Naive thymus-derived CD4-positive, alpha-beta T cell (primary cell): ENCODE measurements around the gene ZFYVE28. TPM values are rescaled to one million over a fixed set of nuclear protein-coding genes. Genes with fewer than 3 reads are reported as not detected.
"Not testable (repeated sequence)": the region's sequence is repeated elsewhere in the genome, so short reads cannot be mapped to it uniquely, and the experiment has no call there.

Experiments
- ATAC-seq: fragments of 150-1000 bp; cut with Tn5 transposase; 2 replicates; pipeline ENCODE4 v1.10.0; 2021; ENCODE audit warnings: mild to moderate bottlenecking, moderate library complexity
- CTCF ChIA-PET: fragments of 350-600 bp; sonication (Branson Sonifier 250); formaldehyde crosslinking; loops from one replicate; lab custom pipeline; 2021; ENCODE audit warnings: antibody characterized with exemption; lab: Charles Lee
- POLR2A ChIA-PET: fragments of 350-600 bp; sonication (Branson Sonifier 250); formaldehyde crosslinking; loops from one replicate; lab custom pipeline; 2021; ENCODE audit warnings: antibody characterized with exemption, inconsistent platforms; lab: Charles Lee
- DNase-seq, 9 donors: peaks; one replicate each; pipeline versions ENCODE4 v3.0.0 to v3.0.0-alpha.2; 2020 to 2022; ENCODE audit warnings: mixed read lengths in 1 of 9
- H3K27ac ChIP-seq: one replicate; pipeline ENCODE4 v1.7.0; 2013; ENCODE audit warnings: mild to moderate bottlenecking, low read depth, low read length, moderate library complexity
- H3K27me3 ChIP-seq, 2 donors: one replicate each; pipeline ENCODE4 v1.7.0; 2013; ENCODE audit warnings: low read length in 2 of 2, mild to moderate bottlenecking in 2 of 2, moderate library complexity in 2 of 2; ENCODE audit not compliant: control insufficient read depth in 2 of 2, insufficient read depth in 2 of 2
- H3K36me3 ChIP-seq, 3 experiments: 1 replicate in 2 of 3; 2 replicates in 1 of 3; pipeline ENCODE4 v1.7.0; 2013; ENCODE audit warnings: low read length in 3 of 3, mild to moderate bottlenecking in 3 of 3, moderate library complexity in 1 of 3; ENCODE audit not compliant: insufficient read depth in 3 of 3, control insufficient read depth in 2 of 3
- H3K4me1 ChIP-seq, 2 donors: one replicate each; pipeline ENCODE4 v1.7.0; 2013; ENCODE audit warnings: low read length in 2 of 2, mild to moderate bottlenecking in 2 of 2, moderate library complexity in 1 of 2; ENCODE audit not compliant: control insufficient read depth in 2 of 2, insufficient read depth in 2 of 2
- H3K4me3 ChIP-seq: 2 replicates; pipeline ENCODE4 v1.7.0; 2013; ENCODE audit warnings: mild to moderate bottlenecking, low read length
- H3K9me3 ChIP-seq, 3 experiments: 1 replicate in 2 of 3; 2 replicates in 1 of 3; pipeline ENCODE4 v1.7.0; 2013; ENCODE audit warnings: low read length in 3 of 3; ENCODE audit not compliant: control insufficient read depth in 2 of 3
- H3K27ac Mint-ChIP-seq, 9 donors: one replicate each; pipeline ENCODE4 v1.8.0; 2020 to 2022; ENCODE audit warnings: mixed read lengths in 9 of 9, mild to moderate bottlenecking in 8 of 9, moderate library complexity in 5 of 9, inconsistent platforms in 2 of 9
- H3K27me3 Mint-ChIP-seq, 5 donors: one replicate each; pipeline ENCODE4 v1.8.0; 2021 to 2022; ENCODE audit warnings: mixed read lengths in 5 of 5, mild to moderate bottlenecking in 1 of 5
- H3K36me3 Mint-ChIP-seq, 5 donors: one replicate each; pipeline ENCODE4 v1.8.0; 2020 to 2022; ENCODE audit warnings: mixed read lengths in 5 of 5, mild to moderate bottlenecking in 3 of 5, inconsistent platforms in 1 of 5
- H3K4me1 Mint-ChIP-seq, 7 donors: one replicate each; pipeline ENCODE4 v1.8.0; 2020 to 2022; ENCODE audit warnings: mixed read lengths in 7 of 7, mild to moderate bottlenecking in 3 of 7, inconsistent platforms in 1 of 7
- H3K4me3 Mint-ChIP-seq, 10 donors: one replicate each; pipeline ENCODE4 v1.8.0; 2020 to 2022; ENCODE audit warnings: mild to moderate bottlenecking in 10 of 10, mixed read lengths in 10 of 10, moderate library complexity in 6 of 10, inconsistent platforms in 2 of 10
- H3K9me3 Mint-ChIP-seq, 11 donors: one replicate each; pipeline ENCODE4 v1.8.0; 2020 to 2022; ENCODE audit warnings: mixed read lengths in 11 of 11, mild to moderate bottlenecking in 4 of 11, inconsistent platforms in 1 of 11, moderate library complexity in 1 of 11
- intact Hi-C, 2 donors: fragments of 100-400 bp; cut with micrococcal nuclease; formaldehyde crosslinking; loops; one replicate each; pipeline ENCODE4 v1.15.1; 2023
- polyA plus RNA-seq, 2 donors: library from polyadenylated mRNA; unstranded; fragments of 300-500 nt; fragmentation: Illumina TruSeq; gene quantifications; one replicate each; pipeline ENCODE4 v1.2.3, GENCODE V29; 2021
- total RNA-seq, 6 experiments: library from RNA in 5 of 6; stranded (reverse) in 5 of 6; gene quantifications; 1 replicate in 5 of 6; 2 replicates in 1 of 6; pipeline ENCODE4 v1.2.3 and lab custom pipeline; 2021 to 2026

The ZFYVE28 gene
- total and polyA plus RNA-seq, 7 experiments from 2014 or later: 6.1 to 26.5 (median 15.9) TPM

- no peaks in the 10 kb centered on the region for H3K9me3 ChIP-seq
- H3K27me3 Mint-ChIP-seq: no peaks in the 10 kb centered on the region
- no peak overlapping the region for H3K27ac ChIP-seq
- H3K36me3 ChIP-seq: peaks cover 10 to 19% (median 13%) of the 10 kb centered on the region in 3 experiments
- no peaks in the 10 kb centered on the region for H3K9me3 Mint-ChIP-seq
- DNase-seq: no peak
- H3K27me3 ChIP-seq: no peaks in the 10 kb centered on the region
- ATAC-seq: no peak
- intact Hi-C loops: no loop called here
- H3K4me1 ChIP-seq: peaks cover 37 to 38% of the 10 kb centered on the region in 2 donors
- peak overlapping the region; percentile 17 to 83 (median 61) for H3K4me3 Mint-ChIP-seq
- H3K27ac Mint-ChIP-seq: peak overlapping the region in 6 of 9 donors; percentile 8 to 71 (median 52)
- ChIA-PET CTCF (interaction anchor here (2.0 kb wide), 1 partner anchor 17 kb away, joined by 6 read pairs; no protein-coding TSS in a partner anchor), POLR2A (interaction anchor here (0.7 kb wide), 2 partner anchors 71 to 255 kb away, joined by 3 read pairs; no protein-coding TSS in a partner anchor)
- peaks cover 39 to 81% (median 70%) of the 10 kb centered on the region in 7 donors for H3K4me1 Mint-ChIP-seq
- no peak overlapping the region for H3K4me3 ChIP-seq
- H3K36me3 Mint-ChIP-seq: peaks cover 4 to 42% (median 28%) of the 10 kb centered on the region in 5 donors
Observed at GRCh38 chr4:2236944-2237666, 181.3 kb downstream of the ZFYVE28 start.

GRCh38 chr4:2231082-2231481 is 187.4 kb downstream of the ZFYVE28 start:
- intact Hi-C loops: no loop called here
- ATAC-seq (no peak), DNase-seq (no peak)
- no peaks in the 10 kb centered on the region for H3K4me1 ChIP-seq
- no peaks in the 10 kb centered on the region for H3K9me3 Mint-ChIP-seq
- H3K36me3 ChIP-seq: peaks cover 10 to 13% (median 12%) of the 10 kb centered on the region in 3 experiments
- H3K27me3 ChIP-seq: no peaks in the 10 kb centered on the region
- H3K36me3 Mint-ChIP-seq: peaks cover 4 to 23% (median 13%) of the 10 kb centered on the region in 5 donors
- no peaks in the 10 kb centered on the region for H3K27me3 Mint-ChIP-seq
- CTCF ChIA-PET: interaction anchor here (3.6 kb wide), 1 partner anchor 11 kb away, joined by 18 read pairs; no protein-coding TSS in a partner anchor
- H3K4me3 ChIP-seq: no peak overlapping the region
- no peak overlapping the region for H3K4me3 Mint-ChIP-seq
- H3K27ac ChIP-seq: no peak overlapping the region
- H3K27ac Mint-ChIP-seq: no peak overlapping the region
- no peaks in the 10 kb centered on the region for H3K9me3 ChIP-seq
- POLR2A ChIA-PET: no interaction called here
- peaks cover 12 to 43% (median 32%) of the 10 kb centered on the region in 7 donors for H3K4me1 Mint-ChIP-seq

GRCh38 chr4:2226261-2226660 is 192.2 kb downstream of the ZFYVE28 start:
- Histone ChIP-seq H3K4me1 (no peaks in the 10 kb centered on the region), H3K27ac (no peak overlapping the region), H3K4me3 (no peak overlapping the region), H3K27me3 (no peaks in the 10 kb centered on the region), H3K9me3 (no peaks in the 10 kb centered on the region), H3K36me3 (peaks cover 0 to 14% (median 0%) of the 10 kb centered on the region in 3 experiments)
- ChIA-PET CTCF (no interaction called here), POLR2A (no interaction called here)
- H3K27me3 Mint-ChIP-seq: no peaks in the 10 kb centered on the region
- H3K4me1 Mint-ChIP-seq: peaks cover 0 to 9% (median 4%) of the 10 kb centered on the region in 7 donors
- H3K4me3 Mint-ChIP-seq: no peak overlapping the region
- H3K27ac Mint-ChIP-seq: peak overlapping the region in 1 of 9 donors; percentile 20
- intact Hi-C loops: no loop called here
- no peak for DNase-seq
- no peaks in the 10 kb centered on the region for H3K9me3 Mint-ChIP-seq
- no peak for ATAC-seq
- H3K36me3 Mint-ChIP-seq: peaks cover 0 to 8% (median 3%) of the 10 kb centered on the region in 5 donors

- peaks cover 0 to 4% (median 0%) of the 10 kb centered on the region in 5 donors for H3K36me3 Mint-ChIP-seq
- POLR2A ChIA-PET: interaction anchor here (1.4 kb wide), 1 partner anchor 17 kb away, joined by 4 read pairs; no protein-coding TSS in a partner anchor
- Histone ChIP-seq H3K9me3 (no peaks in the 10 kb centered on the region), H3K36me3 (peaks cover 0 to 14% (median 0%) of the 10 kb centered on the region in 3 experiments), H3K4me3 (no peak overlapping the region), H3K27ac (no peak overlapping the region), H3K27me3 (no peaks in the 10 kb centered on the region), H3K4me1 (peaks cover 0 to 7% of the 10 kb centered on the region in 2 donors)
- no peak overlapping the region for H3K27ac Mint-ChIP-seq
- H3K4me1 Mint-ChIP-seq: peaks cover 0 to 15% (median 7%) of the 10 kb centered on the region in 7 donors
- H3K9me3 Mint-ChIP-seq: no peaks in the 10 kb centered on the region
- DNase-seq (no peak), ATAC-seq (no peak)
- H3K27me3 Mint-ChIP-seq: no peaks in the 10 kb centered on the region
- no peak overlapping the region for H3K4me3 Mint-ChIP-seq
- intact Hi-C loops: no loop called here
- CTCF ChIA-PET: interaction anchor here (0.6 kb wide), 3 partner anchors 19 to 59 kb away, joined by 3 to 4 read pairs (median 4); no protein-coding TSS in a partner anchor
Observed at GRCh38 chr4:2222838-2223237, 195.6 kb downstream of the ZFYVE28 start.

- peaks cover 0 to 14% (median 0%) of the 10 kb centered on the region in 3 experiments for H3K36me3 ChIP-seq
- H3K9me3 ChIP-seq, H3K27me3 Mint-ChIP-seq, H3K4me1 ChIP-seq, H3K4me3 Mint-ChIP-seq, H3K27ac ChIP-seq, ATAC-seq, intact Hi-C loops, H3K27me3 ChIP-seq, H3K36me3 Mint-ChIP-seq, DNase-seq, H3K27ac Mint-ChIP-seq, H3K9me3 Mint-ChIP-seq, H3K4me3 ChIP-seq: not testable (repeated sequence)
- POLR2A ChIA-PET: interaction anchor here (0.6 to 1.6 kb wide), 2 partner anchors 41 to 341 kb away, joined by 3 to 5 read pairs; partner anchors contain the start of gene MXD4
- CTCF ChIA-PET: interaction anchor here (0.7 to 2.2 kb wide), 4 partner anchors 8 to 244 kb away, joined by 3 to 18 read pairs (median 8); no protein-coding TSS in a partner anchor
- H3K4me1 Mint-ChIP-seq: peaks cover 0 to 17% (median 6%) of the 10 kb centered on the region in 7 donors
Observed at GRCh38 chr4:2221378-2221777, 197.1 kb downstream of the ZFYVE28 start.

- no peaks in the 10 kb centered on the region for H3K9me3 Mint-ChIP-seq
- no peak overlapping the region for H3K4me3 Mint-ChIP-seq
- Histone ChIP-seq H3K36me3 (peaks cover 0 to 14% (median 0%) of the 10 kb centered on the region in 3 experiments), H3K4me1 (peaks cover 0 to 7% of the 10 kb centered on the region in 2 donors), H3K27ac (no peak overlapping the region), H3K27me3 (no peaks in the 10 kb centered on the region), H3K9me3 (no peaks in the 10 kb centered on the region), H3K4me3 (no peak overlapping the region)
- intact Hi-C loops: loop anchor here (1.0 kb wide), 8 partner anchors 22 to 315 kb away; partner anchors contain the start of genes CFAP99 (in 1 of the 2), HAUS3 (in 1 of the 2), POLN (in 1 of the 2) and ZFYVE28 (in 1 of the 2)
- ATAC-seq (peak; percentile 96), DNase-seq (peak; percentile 61 to 84 (median 76))
- ChIA-PET CTCF (interaction anchor here (0.8 to 2.2 kb wide), 21 partner anchors 9 to 263 kb away, joined by 3 to 18 read pairs (median 4); partner anchors contain the start of genes CFAP99 and ZFYVE28), POLR2A (interaction anchor here (0.8 to 1.6 kb wide), 3 partner anchors 42 to 248 kb away, joined by 3 to 5 read pairs (median 3); partner anchors contain the start of genes MXD4 and RNF4)
- H3K27ac Mint-ChIP-seq: peak overlapping the region in 2 of 9 donors; percentile 6 to 29
- H3K4me1 Mint-ChIP-seq: peaks cover 0 to 17% (median 6%) of the 10 kb centered on the region in 7 donors
- H3K36me3 Mint-ChIP-seq: no peaks in the 10 kb centered on the region
- H3K27me3 Mint-ChIP-seq: no peaks in the 10 kb centered on the region
Observed at GRCh38 chr4:2220016-2220630, 198.3 kb downstream of the ZFYVE28 start.
